Sigmoid colon (tissue), 7 donors: ENCODE results near the gene KREMEN1. TPM values are rescaled to one million over a fixed set of nuclear protein-coding genes. Genes with fewer than 3 reads are reported as not detected.

Experiments
- DNase-seq: peaks from one replicate; pipeline ENCODE4 v3.0.0-alpha.2; 2019
- H3K27ac ChIP-seq, 4 donors: fragments of 200-600 bp; sonication (generic); one replicate each; pipeline ENCODE4 v1.5.1; 2016 to 2019; ENCODE audit warnings: mild to moderate bottlenecking in 1 of 4
- H3K27me3 ChIP-seq, 3 donors: fragments of 200-600 bp; sonication (generic); one replicate each; pipeline ENCODE4 v1.5.1; 2019; ENCODE audit warnings: mild to moderate bottlenecking in 1 of 3
- H3K36me3 ChIP-seq, 4 donors: fragments of 200-600 bp; sonication (generic); one replicate each; pipeline ENCODE4 v1.5.1; 2016 to 2019
- H3K4me1 ChIP-seq, 4 donors: fragments of 200-600 bp; sonication (generic); one replicate each; pipeline ENCODE4 v1.5.1; 2017 to 2019
- H3K4me3 ChIP-seq, 4 donors: fragments of 200-600 bp; sonication (generic); one replicate each; pipeline ENCODE4 v1.5.1; 2017 to 2019; ENCODE audit warnings: mild to moderate bottlenecking in 2 of 4, moderate library complexity in 1 of 4
- H3K9me3 ChIP-seq, 4 donors: fragments of 200-600 bp in 3 of 4; sonication (generic) in 3 of 4; one replicate each; pipeline versions ENCODE4 v1.5.1 to v1.6.1; 2013 to 2019
- EP300 ChIP-seq, 4 donors: sonication (generic); formaldehyde crosslinking; IDR thresholded peaks; one replicate each; pipeline ENCODE4 v1.6.1; 2017; ENCODE audit warnings: antibody characterized with exemption in 4 of 4
- POLR2A ChIP-seq, 2 donors: fragments of 450-650 bp; IDR thresholded peaks; one replicate each; pipeline ENCODE4 v1.6.1; 2016; ENCODE audit warnings: antibody characterized with exemption in 2 of 2, mild to moderate bottlenecking in 2 of 2, moderate library complexity in 2 of 2
- POLR2AphosphoS5 ChIP-seq, 4 donors: sonication (generic); formaldehyde crosslinking; IDR thresholded peaks; one replicate each; pipeline ENCODE4 v1.6.1; 2017; ENCODE audit warnings: antibody characterized with exemption in 4 of 4
- WGBS, 2 donors: extraction: QIAGEN DNeasy Blood & Tissue Kit; methylation state at CpG; one replicate each; pipeline ENCODE4 v1.1.7; 2013; 5-methylcytosine and 5-hydroxymethylcytosine counted together
- intact Hi-C: fragments of 100-400 bp; cut with DNase I; formaldehyde crosslinking; loops from one replicate; pipeline ENCODE4 v1.15.1; 2023
- polyA plus RNA-seq, 3 donors: library from polyadenylated mRNA; stranded (reverse); fragments of 200-250 nt; gene quantifications; one replicate each; pipeline ENCODE4 v1.2.3, GENCODE V29; 2013
- total RNA-seq, 4 donors: library from RNA; depleted of rRNA; stranded (reverse); fragments of >200 nt; gene quantifications; one replicate each; pipeline ENCODE4 v1.1.0, GENCODE V29; 2016
- TF ChIP-seq, protein P1 (sequence below), 4 experiments: fragments of 450-650 bp in 3 of 4; fragments of 200-600 bp in 1 of 4; IDR thresholded peaks; one replicate each; pipeline ENCODE4 v1.5.1; 2016 to 2019; ENCODE audit warnings: antibody characterized with exemption in 4 of 4, mild to moderate bottlenecking in 3 of 4, moderate library complexity in 2 of 4
- donor health status: healthy with polysubstance abuse.
- donor health status: Bipolar disorder and iron deficiency.
- donor health status: healthy.

KREMEN1 gene
- total and polyA plus RNA-seq, 7 donors = 4.2 to 13.2 (median 6.7) TPM

DNA sequence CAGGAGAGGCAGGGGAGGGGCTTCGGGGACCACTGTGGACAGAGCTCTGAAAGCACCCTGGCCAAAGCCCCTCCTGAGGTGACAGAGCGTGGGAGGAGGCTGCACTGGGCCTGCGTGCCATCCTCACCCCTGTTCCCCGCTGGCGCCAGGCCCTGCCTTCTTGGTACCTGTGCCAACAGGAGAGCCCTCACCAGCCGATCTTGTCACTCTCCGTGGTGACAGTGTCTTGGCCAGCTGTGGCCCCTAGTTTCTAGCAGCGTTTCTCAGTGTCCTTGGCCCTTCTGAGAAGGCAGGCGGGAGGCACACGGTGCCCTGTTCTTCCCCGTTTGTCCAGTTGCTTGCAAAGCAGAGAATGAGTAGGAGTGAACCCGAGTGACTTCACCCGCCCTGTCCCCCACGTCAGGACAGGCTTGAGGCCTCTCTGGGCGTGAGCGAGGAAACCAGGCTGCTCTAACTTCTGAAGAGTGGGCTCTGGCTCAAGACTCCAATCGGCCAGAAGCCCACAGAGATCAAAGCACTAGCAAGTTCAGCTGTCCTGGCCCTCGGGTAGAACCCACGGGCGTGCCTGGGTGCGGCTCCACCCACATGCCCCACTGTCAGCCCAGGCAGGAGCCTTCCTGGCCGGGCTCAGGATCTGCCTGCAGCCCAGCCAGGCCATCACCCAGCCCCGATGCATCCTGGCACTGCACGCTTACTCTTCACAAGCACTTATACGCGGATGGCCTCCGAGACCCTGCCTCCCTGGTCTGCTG, 72.7 kb downstream of the KREMEN1 start:
- no peaks in the 10 kb centered on the region for H3K9me3 ChIP-seq
- no peaks in the 10 kb centered on the region for H3K4me1 ChIP-seq
- H3K27me3 ChIP-seq = no peaks in the 10 kb centered on the region
- H3K4me3 ChIP-seq = no peak overlapping the region
- H3K27ac ChIP-seq = no peak overlapping the region
- TF ChIP-seq POLR2A (IDR thresholded peaks at IDR 0.05) (no peak), POLR2AphosphoS5 (IDR thresholded peaks at IDR 0.05) (no peak), EP300 (IDR thresholded peaks at IDR 0.05) (no peak)
- TF ChIP-seq, protein P1, sequence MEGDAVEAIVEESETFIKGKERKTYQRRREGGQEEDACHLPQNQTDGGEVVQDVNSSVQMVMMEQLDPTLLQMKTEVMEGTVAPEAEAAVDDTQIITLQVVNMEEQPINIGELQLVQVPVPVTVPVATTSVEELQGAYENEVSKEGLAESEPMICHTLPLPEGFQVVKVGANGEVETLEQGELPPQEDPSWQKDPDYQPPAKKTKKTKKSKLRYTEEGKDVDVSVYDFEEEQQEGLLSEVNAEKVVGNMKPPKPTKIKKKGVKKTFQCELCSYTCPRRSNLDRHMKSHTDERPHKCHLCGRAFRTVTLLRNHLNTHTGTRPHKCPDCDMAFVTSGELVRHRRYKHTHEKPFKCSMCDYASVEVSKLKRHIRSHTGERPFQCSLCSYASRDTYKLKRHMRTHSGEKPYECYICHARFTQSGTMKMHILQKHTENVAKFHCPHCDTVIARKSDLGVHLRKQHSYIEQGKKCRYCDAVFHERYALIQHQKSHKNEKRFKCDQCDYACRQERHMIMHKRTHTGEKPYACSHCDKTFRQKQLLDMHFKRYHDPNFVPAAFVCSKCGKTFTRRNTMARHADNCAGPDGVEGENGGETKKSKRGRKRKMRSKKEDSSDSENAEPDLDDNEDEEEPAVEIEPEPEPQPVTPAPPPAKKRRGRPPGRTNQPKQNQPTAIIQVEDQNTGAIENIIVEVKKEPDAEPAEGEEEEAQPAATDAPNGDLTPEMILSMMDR (IDR thresholded peaks at IDR 0.05) = no peak
- DNase-seq = peak; percentile 53
- 54 to 75% methylated on average over 27 of the region's 27 CpGs for WGBS, 2 donors
- peaks cover 0 to 15% (median 0%) of the 10 kb centered on the region in 4 donors for H3K36me3 ChIP-seq
- intact Hi-C loops = no loop called here

DNA sequence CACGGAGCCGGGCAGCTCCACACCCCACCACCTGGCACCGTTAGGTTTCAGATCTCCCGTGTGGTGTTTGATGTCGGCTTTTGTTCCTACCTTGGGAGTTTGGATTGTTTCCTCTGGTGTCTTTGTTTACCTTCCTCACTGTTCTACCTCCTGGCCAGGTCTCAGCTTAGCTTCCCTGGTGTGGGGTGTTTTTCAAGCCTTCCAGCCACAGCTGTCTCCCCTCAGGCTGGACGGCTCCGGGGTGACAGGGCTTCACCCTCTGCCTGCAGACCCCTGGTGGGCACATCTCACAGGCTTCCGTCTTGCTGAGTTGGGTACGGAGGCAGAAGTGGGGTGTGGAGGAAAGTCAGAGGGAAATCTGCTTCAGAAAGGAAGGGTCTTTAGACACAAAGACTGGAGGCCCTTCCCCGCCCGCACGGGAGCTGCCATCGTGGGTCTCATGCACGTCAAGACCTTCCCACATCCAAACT, 73.3 kb downstream of the KREMEN1 start:
- peak; percentile 48 for DNase-seq
- no peaks in the 10 kb centered on the region for H3K9me3 ChIP-seq
- H3K27me3 ChIP-seq = no peaks in the 10 kb centered on the region
- no peak overlapping the region for H3K4me3 ChIP-seq
- 74 to 84% methylated on average over 14 of the region's 14 CpGs for WGBS, 2 donors
- peaks cover 0 to 15% (median 0%) of the 10 kb centered on the region in 4 donors for H3K36me3 ChIP-seq
- no peaks in the 10 kb centered on the region for H3K4me1 ChIP-seq
- intact Hi-C loops = no loop called here
- no peak overlapping the region for H3K27ac ChIP-seq
- TF ChIP-seq, protein P1 (IDR thresholded peaks at IDR 0.05) = no peak
- TF ChIP-seq POLR2AphosphoS5 (IDR thresholded peaks at IDR 0.05) (no peak), POLR2A (IDR thresholded peaks at IDR 0.05) (no peak), EP300 (IDR thresholded peaks at IDR 0.05) (no peak)

DNA sequence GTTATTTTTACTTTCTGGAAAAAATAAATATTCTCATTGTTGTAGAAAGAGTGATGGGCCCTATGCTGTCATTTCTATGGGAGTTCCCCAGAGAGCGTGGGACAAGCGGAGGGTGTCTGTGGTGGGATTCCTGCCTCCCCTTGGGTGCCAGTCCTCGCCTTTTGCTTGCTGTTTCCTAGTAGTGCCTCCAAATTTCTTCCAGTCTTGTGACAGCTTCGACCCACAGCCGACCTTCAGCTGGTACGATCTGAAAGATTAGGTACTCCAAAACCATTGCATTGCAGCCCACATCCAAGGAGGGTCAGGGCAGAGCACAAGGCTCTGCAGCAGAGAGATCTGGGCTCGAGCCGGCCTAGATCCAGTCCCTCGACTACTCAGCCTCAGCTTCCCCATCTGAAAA, 73.9 kb downstream of the KREMEN1 start:
- Histone ChIP-seq H3K9me3 (no peaks in the 10 kb centered on the region), H3K27me3 (no peaks in the 10 kb centered on the region), H3K4me1 (peaks cover 0 to 1% (median 1%) of the 10 kb centered on the region in 4 donors), H3K36me3 (peaks cover 0 to 9% (median 0%) of the 10 kb centered on the region in 4 donors), H3K27ac (peak overlapping the region in 1 of 4 donors; percentile 18), H3K4me3 (no peak overlapping the region)
- intact Hi-C loops = no loop called here
- 89 to 95% methylated on average over 9 of the region's 9 CpGs for WGBS, 2 donors
- DNase-seq = peak; percentile 41
- TF ChIP-seq POLR2A (IDR thresholded peaks at IDR 0.05) (no peak), EP300 (IDR thresholded peaks at IDR 0.05) (no peak)
- TF ChIP-seq, protein P1 (IDR thresholded peaks at IDR 0.05) = no peak

DNA sequence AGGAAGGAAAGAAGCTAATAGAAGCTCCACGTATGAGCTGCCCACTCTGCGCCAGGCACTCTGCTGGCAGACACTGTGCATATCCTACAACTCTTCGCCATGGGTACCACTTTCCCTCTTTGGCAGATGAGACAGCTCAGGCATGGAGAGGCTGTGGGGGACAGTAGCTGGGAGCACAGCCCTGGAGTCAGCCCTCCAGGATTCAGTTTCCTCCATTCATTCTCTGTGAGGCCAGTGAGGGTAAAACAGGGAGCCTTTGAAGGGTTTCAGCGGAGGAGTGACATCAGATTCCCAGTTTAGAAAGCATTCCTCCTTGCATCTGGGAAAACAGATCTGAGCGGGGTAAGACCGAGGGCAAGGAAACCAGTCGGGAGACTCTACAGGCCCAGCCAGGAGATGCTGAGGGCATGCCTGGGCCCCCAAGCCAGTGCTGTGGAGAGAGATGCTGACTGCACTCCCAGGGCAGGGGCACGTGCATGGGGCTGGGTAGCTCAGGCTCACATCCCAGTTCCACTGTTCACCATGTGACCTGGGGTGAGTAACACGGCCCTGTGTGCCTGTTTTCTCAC, 74.6 kb downstream of the KREMEN1 start:
- H3K27ac ChIP-seq = peak overlapping the region in 1 of 4 donors; percentile 18
- no peaks in the 10 kb centered on the region for H3K27me3 ChIP-seq
- no peak for TF ChIP-seq POLR2AphosphoS5 (IDR thresholded peaks at IDR 0.05)
- DNase-seq = peak; percentile 61
- H3K4me1 ChIP-seq = peaks cover 0 to 8% (median 7%) of the 10 kb centered on the region in 4 donors
- intact Hi-C loops = no loop called here
- H3K4me3 ChIP-seq = no peak overlapping the region
- H3K9me3 ChIP-seq = no peaks in the 10 kb centered on the region
- peaks cover 0 to 3% (median 0%) of the 10 kb centered on the region in 4 donors for H3K36me3 ChIP-seq
- 79 to 90% methylated on average over 9 of the region's 9 CpGs for whole genome bisulfite sequencing, 2 donors

DNA sequence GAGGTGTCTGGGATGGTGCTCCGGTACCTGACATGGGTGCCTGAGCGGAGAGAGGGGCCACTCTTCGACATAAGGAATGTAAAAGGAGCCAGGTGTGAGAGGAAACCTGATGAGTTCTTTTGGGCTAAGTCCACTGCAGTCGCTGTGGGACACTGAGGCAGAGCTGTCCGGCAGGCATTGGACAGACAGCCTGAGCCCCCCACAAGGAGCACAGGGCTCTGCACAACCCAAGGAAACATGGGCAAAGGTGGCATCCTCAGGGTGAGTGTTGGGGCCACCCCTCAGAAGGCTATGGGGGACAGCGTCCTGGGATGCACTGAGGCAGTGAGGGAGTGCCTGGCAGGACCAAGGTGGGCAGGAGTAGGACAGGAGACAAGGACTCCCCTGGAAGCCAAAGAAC, 75.2 kb downstream of the KREMEN1 start:
- Histone ChIP-seq H3K27ac (peak overlapping the region in 1 of 4 donors; percentile 18), H3K27me3 (no peaks in the 10 kb centered on the region), H3K9me3 (no peaks in the 10 kb centered on the region), H3K36me3 (no peaks in the 10 kb centered on the region), H3K4me3 (no peak overlapping the region), H3K4me1 (peaks cover 0 to 13% (median 12%) of the 10 kb centered on the region in 4 donors)
- WGBS, 2 donors = 78 to 89% methylated on average over 6 of the region's 6 CpGs
- intact Hi-C loops = no loop called here
- TF ChIP-seq EP300 (IDR thresholded peaks at IDR 0.05) = no peak
- TF ChIP-seq, protein P1 (IDR thresholded peaks at IDR 0.05) = no peak
- TF ChIP-seq POLR2AphosphoS5 (IDR thresholded peaks at IDR 0.05) = no peak
- peak; percentile 43 for DNase-seq
